Measurements from ENCODE around the gene ERMARD.

Gene ERMARD

GRCh38 chr6:169803271-169803811 is 51.9 kb downstream of the ERMARD start:
- no peak for DNase-seq

- DNase-seq: no peak
Measured at GRCh38 chr6:169803816-169804340, 52.5 kb downstream of the ERMARD start.

GRCh38 chr6:169804427-169804826 is 53.0 kb downstream of the ERMARD start:
- DNase-seq: no peak

- DNase-seq: no peak
Measured at GRCh38 chr6:169805242-169805838, 53.9 kb downstream of the ERMARD start.

- DNase-seq: no peak
Measured at GRCh38 chr6:169806701-169807100, 55.3 kb downstream of the ERMARD start.

GRCh38 chr6:169807229-169807628 is 55.8 kb downstream of the ERMARD start:
- DNase-seq: no peak

- DNase-seq: no peak
Measured at GRCh38 chr6:169807699-169808607, 56.5 kb downstream of the ERMARD start.

- DNase-seq: no peak
Measured at GRCh38 chr6:169808608-169808967, 57.2 kb downstream of the ERMARD start.

- DNase-seq: no peak
Measured at GRCh38 chr6:169809386-169809785, 58.0 kb downstream of the ERMARD start.

GRCh38 chr6:169810066-169810989 is 58.9 kb downstream of the ERMARD start:
- DNase-seq: no peak

- DNase-seq: no peak
Measured at GRCh38 chr6:169811072-169811471, 59.6 kb downstream of the ERMARD start.

- DNase-seq: no peak
Measured at GRCh38 chr6:169811521-169812256, 60.3 kb downstream of the ERMARD start.

GRCh38 chr6:169812257-169812644 is 60.8 kb downstream of the ERMARD start:
- DNase-seq: no peak

GRCh38 chr6:169813969-169814368 is 62.5 kb downstream of the ERMARD start:
- DNase-seq: no peak

- no peak for DNase-seq
Measured at GRCh38 chr6:169816054-169816453, 64.6 kb downstream of the ERMARD start.

- DNase-seq: no peak
Measured at GRCh38 chr6:169816975-169817374, 65.6 kb downstream of the ERMARD start.

GRCh38 chr6:169820358-169820757 is 68.9 kb downstream of the ERMARD start:
- no peak for DNase-seq

- DNase-seq: no peak
Measured at GRCh38 chr6:169824021-169824420, 72.6 kb downstream of the ERMARD start.

- no peak for DNase-seq
Measured at GRCh38 chr6:169824848-169825557, 73.6 kb downstream of the ERMARD start.

- no peak for DNase-seq
Measured at GRCh38 chr6:169825558-169826225, 74.3 kb downstream of the ERMARD start.

GRCh38 chr6:169826697-169827096 is 75.3 kb downstream of the ERMARD start:
- DNase-seq: no peak
